Thyroid gland (tissue), 4 donors: ENCODE data around the gene SLC12A3. TPM values are rescaled to one million over a fixed set of nuclear protein-coding genes. Genes with fewer than 3 reads are reported as not detected.

ENCODE experiments used
- DNase-seq, 2 donors: peaks; one replicate each; pipeline ENCODE4 v3.0.0-alpha.2; 2019
- H3K27ac ChIP-seq, 3 donors: fragments of 200-600 bp; sonication (generic); 1 replicate in 2 of 3; 2 replicates in 1 of 3; pipeline ENCODE4 v1.5.1; 2016 to 2019; ENCODE audit warnings: mild to moderate bottlenecking in 1 of 3, moderate library complexity in 1 of 3
- H3K27me3 ChIP-seq: fragments of 200-600 bp; sonication (generic); one replicate; pipeline ENCODE4 v1.5.1; 2019
- H3K36me3 ChIP-seq, 2 donors: fragments of 200-600 bp; sonication (generic); one replicate each; pipeline ENCODE4 v1.5.1; 2016 to 2019
- H3K4me1 ChIP-seq, 2 donors: fragments of 200-600 bp; sonication (generic); one replicate each; pipeline ENCODE4 v1.5.1; 2017 to 2019
- H3K4me3 ChIP-seq, 3 donors: fragments of 200-600 bp; sonication (generic); replicated peaks in 1 of 3; 1 replicate in 2 of 3; 2 replicates in 1 of 3; pipeline ENCODE4 v1.5.1; 2016; ENCODE audit warnings: mild to moderate bottlenecking in 1 of 3
- H3K9me3 ChIP-seq: fragments of 200-600 bp; sonication (generic); one replicate; pipeline ENCODE4 v1.5.1; 2017
- CTCF ChIP-seq, 6 experiments: fragments of 200-600 bp in 3 of 6; fragments of 450-650 bp in 3 of 6; sonication (generic) in 3 of 6; IDR thresholded peaks; one replicate each; pipeline ENCODE4 v1.5.1; 2016 to 2019; ENCODE audit warnings: antibody characterized with exemption in 6 of 6, mild to moderate bottlenecking in 2 of 6, inconsistent platforms in 1 of 6, moderate library complexity in 1 of 6
- POLR2A ChIP-seq, 2 donors: fragments of 450-650 bp; IDR thresholded peaks; one replicate each; pipeline ENCODE4 v1.6.1; 2017; ENCODE audit warnings: antibody characterized with exemption in 2 of 2, mild to moderate bottlenecking in 2 of 2, moderate library complexity in 1 of 2
- WGBS, 2 donors: methylation state at CpG; one replicate each; pipeline ENCODE4 v1.1.5; 2017; 5-methylcytosine and 5-hydroxymethylcytosine counted together
- intact Hi-C: fragments of 100-400 bp; cut with DNase I; formaldehyde crosslinking; loops from one replicate; pipeline ENCODE4 v1.15.1; 2023
- total RNA-seq, 4 donors: library from RNA; depleted of rRNA; stranded (reverse); fragments of >200 nt; gene quantifications; one replicate each; pipeline ENCODE4 v1.2.3, GENCODE V29; 2016

SLC12A3 gene
- total RNA-seq, 4 donors from 2014 or later, result not detected

- WGBS, 2 donors, result 71 to 86% methylated on average over 7 of the region's 7 CpGs
- H3K9me3 ChIP-seq, result no peaks in the 10 kb centered on the region
- no peaks in the 10 kb centered on the region for H3K36me3 ChIP-seq
- H3K4me3 ChIP-seq, result no peak overlapping the region
- H3K4me1 ChIP-seq, result peaks cover 6 to 7% of the 10 kb centered on the region in 2 donors
- intact Hi-C loops, result no loop called here
- no peak for TF ChIP-seq POLR2A (IDR thresholded peaks at IDR 0.05)
- TF ChIP-seq CTCF (IDR thresholded peaks at IDR 0.05), result no peak
- H3K27ac ChIP-seq, result no peak overlapping the region
- no peaks in the 10 kb centered on the region for H3K27me3 ChIP-seq
- DNase-seq, result no peak
Observed at GRCh38 chr16:56871172-56871593, 6.2 kb downstream of the SLC12A3 start.

DNA sequence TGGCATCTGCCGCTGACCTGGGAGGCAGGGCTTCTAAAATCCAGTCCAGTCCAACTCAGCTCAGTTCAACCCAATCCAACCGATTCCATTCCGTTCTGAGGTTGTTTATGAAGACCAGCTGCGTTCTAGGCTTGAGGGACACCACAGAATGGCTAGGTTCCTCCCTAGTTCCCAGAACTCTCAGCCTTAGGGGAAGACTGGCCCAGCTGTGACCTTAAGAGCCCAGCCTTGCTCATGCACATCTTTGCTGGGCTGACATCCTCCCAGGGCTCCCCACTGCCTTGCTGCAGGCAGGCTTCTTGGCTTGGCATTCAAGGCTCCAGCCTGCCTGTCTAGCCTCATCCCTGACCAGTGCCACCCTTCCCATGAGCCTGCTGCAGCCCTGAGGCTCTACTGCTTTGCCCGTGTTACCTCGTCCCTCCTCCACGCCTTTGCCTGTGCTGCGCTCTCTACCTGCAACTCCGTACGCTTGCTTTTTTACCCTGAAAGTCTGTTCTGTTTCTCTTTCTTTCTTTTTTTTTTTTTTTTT is 7.9 kb downstream of the SLC12A3 start:
- intact Hi-C loops, result no loop called here
- Histone ChIP-seq H3K27me3 (no peaks in the 10 kb centered on the region), H3K9me3 (no peaks in the 10 kb centered on the region), H3K27ac (no peak overlapping the region), H3K4me3 (no peak overlapping the region), H3K36me3 (no peaks in the 10 kb centered on the region), H3K4me1 (no peaks in the 10 kb centered on the region)
- DNase-seq, result no peak
- TF ChIP-seq CTCF (IDR thresholded peaks at IDR 0.05), result no peak
- no peak for TF ChIP-seq POLR2A (IDR thresholded peaks at IDR 0.05)
- 87 to 96% methylated on average over 9 to 10 of the region's 10 CpGs for WGBS, 2 donors

DNA sequence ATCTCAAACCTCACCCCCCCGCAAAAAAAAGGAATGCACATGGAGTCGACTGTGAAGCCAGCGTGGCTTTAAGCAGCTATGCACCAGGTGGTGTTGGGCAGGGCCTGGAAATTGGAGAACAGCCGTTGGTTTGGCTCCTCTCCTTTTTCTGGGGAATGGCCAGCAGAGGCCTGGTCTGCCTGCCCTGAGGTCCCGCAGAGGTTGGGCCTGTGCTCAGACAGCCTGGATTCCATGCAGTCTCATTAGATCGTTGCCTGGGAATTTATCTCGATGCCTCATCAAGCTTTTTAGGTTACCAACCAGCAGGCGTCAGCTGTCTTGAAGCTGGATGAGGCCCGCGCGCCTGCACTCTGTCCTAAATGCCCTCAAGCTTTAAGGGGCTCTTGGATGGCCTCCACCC is 9.8 kb downstream of the SLC12A3 start:
- H3K9me3 ChIP-seq, result no peaks in the 10 kb centered on the region
- DNase-seq, result no peak
- H3K27me3 ChIP-seq, result no peaks in the 10 kb centered on the region
- H3K4me1 ChIP-seq, result no peaks in the 10 kb centered on the region
- intact Hi-C loops, result no loop called here
- no peaks in the 10 kb centered on the region for H3K36me3 ChIP-seq
- H3K27ac ChIP-seq, result no peak overlapping the region
- H3K4me3 ChIP-seq, result no peak overlapping the region
- 69 to 78% methylated on average over 10 to 11 of the region's 11 CpGs for WGBS, 2 donors
- TF ChIP-seq CTCF (IDR thresholded peaks at IDR 0.05), result no peak
- TF ChIP-seq POLR2A (IDR thresholded peaks at IDR 0.05), result no peak

- WGBS, 2 donors, result 85 to 94% methylated on average over 3 to 4 of the region's 4 CpGs
- H3K9me3 ChIP-seq, result no peaks in the 10 kb centered on the region
- no peak overlapping the region for H3K27ac ChIP-seq
- H3K4me3 ChIP-seq, result no peak overlapping the region
- intact Hi-C loops, result no loop called here
- TF ChIP-seq POLR2A (IDR thresholded peaks at IDR 0.05), result no peak
- TF ChIP-seq CTCF (IDR thresholded peaks at IDR 0.05), result no peak
- DNase-seq, result no peak
- no peaks in the 10 kb centered on the region for H3K27me3 ChIP-seq
- H3K4me1 ChIP-seq, result no peaks in the 10 kb centered on the region
- no peaks in the 10 kb centered on the region for H3K36me3 ChIP-seq
Observed at GRCh38 chr16:56876048-56876447, 11.0 kb downstream of the SLC12A3 start.

DNA sequence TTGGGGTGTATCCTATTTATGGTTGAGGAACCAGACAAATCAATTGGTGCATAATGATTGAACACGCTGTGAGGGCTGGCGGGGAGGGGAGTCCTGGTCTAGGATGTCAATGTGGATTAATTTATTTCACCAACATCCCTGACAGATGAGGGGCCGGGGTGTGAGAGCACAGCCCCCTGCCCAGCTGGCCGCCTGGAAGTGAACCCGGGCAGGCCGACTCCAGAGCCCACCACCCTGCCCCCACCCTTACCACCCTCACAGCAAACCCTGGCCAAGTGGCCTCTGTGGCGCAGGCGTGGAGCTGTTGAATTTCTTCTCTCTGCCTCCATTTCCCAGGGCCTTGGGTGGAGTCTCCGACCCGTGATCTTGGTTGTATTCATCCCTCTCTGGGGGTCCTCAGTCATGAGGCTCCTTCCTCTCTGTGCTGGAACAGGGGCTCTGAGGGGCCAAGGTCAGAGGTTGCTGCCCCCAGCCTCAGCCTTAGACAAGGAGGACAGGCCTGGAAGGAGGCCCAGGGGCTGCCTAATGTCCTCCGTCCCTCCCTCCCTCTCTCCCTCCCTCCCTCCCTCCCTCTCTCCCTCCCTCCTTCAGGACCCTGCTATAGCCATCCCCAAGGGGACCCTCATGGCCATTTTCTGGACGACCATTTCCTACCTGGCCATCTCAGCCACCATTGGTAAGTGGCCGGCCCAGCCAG is 12.6 kb downstream of the SLC12A3 start:
- Histone ChIP-seq H3K27me3 (no peaks in the 10 kb centered on the region), H3K9me3 (no peaks in the 10 kb centered on the region), H3K4me1 (no peaks in the 10 kb centered on the region), H3K4me3 (no peak overlapping the region), H3K36me3 (no peaks in the 10 kb centered on the region), H3K27ac (no peak overlapping the region)
- DNase-seq, result no peak
- 89 to 91% methylated on average over 12 to 13 of the region's 13 CpGs for WGBS, 2 donors
- TF ChIP-seq CTCF (IDR thresholded peaks at IDR 0.05) (no peak), POLR2A (IDR thresholded peaks at IDR 0.05) (no peak)
- intact Hi-C loops, result no loop called here
